Calu3 (cell line): ENCODE data around the gene COQ7. TPM values are rescaled to one million over a fixed set of nuclear protein-coding genes. Genes with fewer than 3 reads are reported as not detected.
A peak's percentile ranks its signal among the peaks of the same experiment; 100 is the strongest.

Experiments used
- BruUV-seq: library from RNA; stranded (reverse); fragments of 400-500 nt; replicated peaks from 2 replicates; lab custom pipeline; 2021; lab: Mats Ljungman, UMichigan
- CTCF ChIA-PET: fragments of 300-600 bp; sonication (Branson Sonifier 250); formaldehyde crosslinking; loops from one replicate; lab custom pipeline; 2022; ENCODE audit warnings: antibody characterized with exemption; lab: Charles Lee
- DNase-seq: peaks from one replicate; pipeline ENCODE4 v3.0.0; 2022
- H3K27ac Mint-ChIP-seq: one replicate; pipeline ENCODE4 v1.8.0; 2022; ENCODE audit warnings: mixed read lengths; ENCODE audit not compliant: unreplicated experiment
- H3K27me3 Mint-ChIP-seq: one replicate; pipeline ENCODE4 v1.8.0; 2022; ENCODE audit warnings: mixed read lengths; ENCODE audit not compliant: unreplicated experiment
- H3K36me3 Mint-ChIP-seq: one replicate; pipeline ENCODE4 v1.8.0; 2022; ENCODE audit warnings: mild to moderate bottlenecking, moderate library complexity, mixed read lengths; ENCODE audit not compliant: insufficient read depth, unreplicated experiment
- H3K4me1 Mint-ChIP-seq: one replicate; pipeline ENCODE4 v1.8.0; 2022; ENCODE audit warnings: mild to moderate bottlenecking, low read depth, mixed read lengths; ENCODE audit not compliant: unreplicated experiment
- H3K4me3 Mint-ChIP-seq: one replicate; pipeline ENCODE4 v1.8.0; 2022; ENCODE audit warnings: mild to moderate bottlenecking, low read depth, moderate library complexity, mixed read lengths; ENCODE audit not compliant: unreplicated experiment
- H3K9me3 Mint-ChIP-seq: one replicate; pipeline ENCODE4 v1.8.0; 2022; ENCODE audit warnings: low read depth, mixed read lengths; ENCODE audit not compliant: unreplicated experiment
- CTCF ChIP-seq: fragments of 200-600 bp; IDR thresholded peaks from one replicate; pipeline ENCODE4 v1.8.0; 2022; ENCODE audit warnings: antibody characterized with exemption; ENCODE audit not compliant: unreplicated experiment
- intact Hi-C: fragments of 100-400 bp; cut with micrococcal nuclease; formaldehyde crosslinking; loops from one replicate; pipeline ENCODE4 v1.10.0; 2022; ENCODE audit not compliant: unreplicated experiment
- total RNA-seq: library from RNA; stranded (reverse); gene quantifications from 2 replicates; pipeline ENCODE4 v1.2.3, GENCODE V29; 2022

COQ7 gene
- total RNA-seq, 1 experiment from 2014 or later, result 28.5 TPM

GRCh38 chr16:19094542-19095365 is 27.3 kb downstream of the COQ7 start:
- TF ChIP-seq CTCF, result no peak
- Mint-ChIP-seq H3K4me3 (no peak overlapping the region), H3K27me3 (no peaks in the 10 kb centered on the region), H3K9me3 (peaks cover 5% of the 10 kb centered on the region), H3K27ac (peak overlapping the region; percentile 19), H3K36me3 (peaks cover 21% of the 10 kb centered on the region), H3K4me1 (peaks cover 41% of the 10 kb centered on the region)
- TSS peak; percentile 55 for BruUV-seq
- intact Hi-C loops, result loop anchor here (1.0 to 10.0 kb wide), 2 partner anchors 13 to 430 kb away; partner anchors contain the start of genes CCP110 and GDE1
- peak; percentile 32 for DNase-seq
- CTCF ChIA-PET, result interaction anchor here (0.6 to 3.8 kb wide), 6 partner anchors 9 to 85 kb away, joined by 3 to 40 read pairs (median 4); no protein-coding TSS in a partner anchor

GRCh38 chr16:19095654-19096053 is 28.2 kb downstream of the COQ7 start:
- peaks cover 41% of the 10 kb centered on the region for H3K4me1 Mint-ChIP-seq
- H3K27ac Mint-ChIP-seq, result peak overlapping the region; percentile 84
- CTCF ChIA-PET, result interaction anchor here (0.6 to 3.8 kb wide), 6 partner anchors 10 to 83 kb away, joined by 3 to 40 read pairs (median 4); no protein-coding TSS in a partner anchor
- intact Hi-C loops, result loop anchor here (1.0 to 10.0 kb wide), 2 partner anchors 12 to 429 kb away; partner anchors contain the start of genes CCP110 and GDE1
- DNase-seq, result peak; percentile 67
- no peaks in the 10 kb centered on the region for H3K27me3 Mint-ChIP-seq
- no TSS peak for BruUV-seq
- peaks cover 5% of the 10 kb centered on the region for H3K9me3 Mint-ChIP-seq
- no peak for TF ChIP-seq CTCF
- no peak overlapping the region for H3K4me3 Mint-ChIP-seq
- H3K36me3 Mint-ChIP-seq, result peaks cover 21% of the 10 kb centered on the region

GRCh38 chr16:19098173-19098572 is 30.8 kb downstream of the COQ7 start:
- Mint-ChIP-seq H3K27ac (no peak overlapping the region), H3K36me3 (peaks cover 14% of the 10 kb centered on the region), H3K9me3 (peaks cover 3% of the 10 kb centered on the region), H3K4me1 (peaks cover 21% of the 10 kb centered on the region), H3K27me3 (no peaks in the 10 kb centered on the region), H3K4me3 (no peak overlapping the region)
- BruUV-seq, result no TSS peak
- intact Hi-C loops, result loop anchor here (10.0 kb wide), 1 partner anchor 427 kb away; the partner anchor contains the start of genes CCP110 and GDE1
- no peak for DNase-seq
- CTCF ChIA-PET, result no interaction called here
- TF ChIP-seq CTCF, result no peak

- BruUV-seq, result no TSS peak
- Mint-ChIP-seq H3K27me3 (no peaks in the 10 kb centered on the region), H3K36me3 (peaks cover 2% of the 10 kb centered on the region), H3K4me1 (peaks cover 6% of the 10 kb centered on the region), H3K4me3 (no peak overlapping the region), H3K9me3 (no peaks in the 10 kb centered on the region), H3K27ac (no peak overlapping the region)
- no peak for TF ChIP-seq CTCF
- no peak for DNase-seq
- intact Hi-C loops, result no loop called here
- CTCF ChIA-PET, result no interaction called here
Observed at GRCh38 chr16:19102187-19102872, 34.9 kb downstream of the COQ7 start.
